Ovary (tissue), 9 donors: Measurements from ENCODE around the gene CCDC47. TPM values are rescaled to one million over a fixed set of nuclear protein-coding genes. Genes with fewer than 3 reads are reported as not detected.

Experiments used
- DNase-seq, 5 donors: peaks; one replicate each; pipeline ENCODE4 v3.0.0-alpha.2; 2019 to 2020
- H3K27ac ChIP-seq, 2 donors: fragments of 200-600 bp; one replicate each; pipeline versions ENCODE4 v1.5.1 to v1.8.0; 2019 to 2022
- H3K27me3 ChIP-seq: fragments of 200-600 bp; one replicate; pipeline ENCODE4 v1.8.0; 2022
- H3K36me3 ChIP-seq: fragments of 200-600 bp; sonication (generic); one replicate; pipeline ENCODE4 v1.5.1; 2019
- H3K4me1 ChIP-seq: one replicate; pipeline ENCODE4 v1.8.1; 2013; ENCODE audit warnings: mild to moderate bottlenecking, moderate library complexity; ENCODE audit not compliant: insufficient read depth
- H3K4me3 ChIP-seq: fragments of 200-600 bp; sonication (generic); one replicate; pipeline ENCODE4 v1.5.1; 2017
- H3K9me3 ChIP-seq, 2 donors: fragments of 200-600 bp in 1 of 2; sonication (generic) in 1 of 2; one replicate each; pipeline versions ENCODE4 v1.5.1 to v1.8.1; 2013 to 2019; ENCODE audit warnings: mild to moderate bottlenecking in 1 of 2, moderate library complexity in 1 of 2
- CTCF ChIP-seq, 3 donors: fragments of 450-650 bp in 2 of 3; fragments of 200-600 bp in 1 of 3; IDR thresholded peaks; one replicate each; pipeline versions ENCODE4 v1.5.1 to v1.8.0; 2016 to 2022; ENCODE audit warnings: antibody characterized with exemption in 3 of 3, mild to moderate bottlenecking in 1 of 3
- EP300 ChIP-seq: sonication (generic); formaldehyde crosslinking; IDR thresholded peaks from one replicate; pipeline ENCODE4 v1.6.1; 2017; ENCODE audit warnings: antibody characterized with exemption
- POLR2A ChIP-seq: fragments of 450-650 bp; IDR thresholded peaks from one replicate; pipeline ENCODE4 v1.6.1; 2017; ENCODE audit warnings: antibody characterized with exemption, mild to moderate bottlenecking, moderate library complexity
- WGBS, 3 donors: extraction: QIAGEN DNeasy Blood & Tissue Kit in 1 of 3; methylation state at CpG; one replicate each; pipeline versions ENCODE4 v1.1.5 to v1.1.7; 2013 to 2017; 5-methylcytosine and 5-hydroxymethylcytosine counted together
- intact Hi-C, 4 donors: fragments of 100-400 bp; cut with DNase I; formaldehyde crosslinking; loops; one replicate each; pipeline versions ENCODE4 v1.11.0 to v1.15.1; 2022 to 2023
- polyA plus RNA-seq, 2 donors: library from polyadenylated mRNA; stranded (reverse); fragments of 200-250 nt in 1 of 2; fragments of 350-450 nt in 1 of 2; fragmentation: Illumina TruSeq in 1 of 2; extraction: RNeasy Lipid Tissue Mini Kit (QIAGEN cat#74804) in 1 of 2; gene quantifications; one replicate each; pipeline ENCODE4 v1.2.3, GENCODE V29; 2013 to 2014
- total RNA-seq, 7 donors: library from RNA; depleted of rRNA in 2 of 7; stranded (reverse); fragments of >200 nt in 2 of 7; fragmentation: NEBNext Ultra II Directional in 3 of 7; extraction: Animal tissue kit (Norgen Biotek cat#: 25700) in 3 of 7; gene quantifications; one replicate each; pipeline versions ENCODE4 v1.1.0 to v1.2.4, GENCODE V29; 2016 to 2023
- donor health status: DM: no; HTN: no; CAD: no; lungs with moderate emphysema.
- donor health status: DM: no; HTN: no; CAD: no.
- donor health status: Bipolar disorder and iron deficiency.
- donor health status: DM: yes; HTN: yes; CAD: no.
- donor health status: DM: no; HTN: no; CAD: no.
- donor health status: DM: yes; HTN: yes; CAD: no.

Gene CCDC47
- total and polyA plus RNA-seq, 9 donors = 31.1 to 83.6 (median 63.2) TPM

- H3K36me3 ChIP-seq = no peaks in the 10 kb centered on the region
- no peak overlapping the region for H3K4me3 ChIP-seq
- TF ChIP-seq EP300 (no peak), POLR2A (no peak), CTCF (IDR thresholded peaks at IDR 0.05) (no peak)
- no peaks in the 10 kb centered on the region for H3K4me1 ChIP-seq
- H3K9me3 ChIP-seq = no peaks in the 10 kb centered on the region
- no peak for DNase-seq
- H3K27ac ChIP-seq = no peak overlapping the region
- intact Hi-C loops = no loop called here
- H3K27me3 ChIP-seq = no peaks in the 10 kb centered on the region
- WGBS, 3 donors = 72 to 88% (median 86%) methylated on average over 10 of the region's 10 CpGs
These were observed 12.4 kb downstream of the CCDC47 start for GRCh38 chr17:63760771-63761539.

- no peak overlapping the region for H3K27ac ChIP-seq
- H3K36me3 ChIP-seq = no peaks in the 10 kb centered on the region
- intact Hi-C loops = no loop called here
- H3K9me3 ChIP-seq = no peaks in the 10 kb centered on the region
- TF ChIP-seq POLR2A = no peak
- no peak for TF ChIP-seq CTCF (IDR thresholded peaks at IDR 0.05)
- TF ChIP-seq EP300 = no peak
- H3K4me1 ChIP-seq = no peaks in the 10 kb centered on the region
- H3K4me3 ChIP-seq = no peak overlapping the region
- H3K27me3 ChIP-seq = no peaks in the 10 kb centered on the region
- no peak for DNase-seq
- 44 to 79% (median 65%) methylated on average over 2 of the region's 2 CpGs for WGBS, 3 donors
These were observed 15.0 kb downstream of the CCDC47 start for GRCh38 chr17:63758428-63758827.

GRCh38 chr17:63754046-63754445 lies 19.4 kb downstream of the CCDC47 start:
- Histone ChIP-seq H3K27ac (no peak overlapping the region), H3K27me3 (no peaks in the 10 kb centered on the region), H3K9me3 (no peaks in the 10 kb centered on the region), H3K4me1 (no peaks in the 10 kb centered on the region), H3K4me3 (no peak overlapping the region), H3K36me3 (no peaks in the 10 kb centered on the region)
- DNase-seq = no peak
- 95 to 97% (median 96%) methylated on average over 3 of the region's 3 CpGs for WGBS, 3 donors
- intact Hi-C loops = no loop called here
- TF ChIP-seq CTCF (IDR thresholded peaks at IDR 0.05) = no peak
- TF ChIP-seq POLR2A = no peak
- TF ChIP-seq EP300 = no peak

- intact Hi-C loops = no loop called here
- H3K27me3 ChIP-seq = no peaks in the 10 kb centered on the region
- H3K9me3 ChIP-seq = no peaks in the 10 kb centered on the region
- TF ChIP-seq CTCF (IDR thresholded peaks at IDR 0.05) (no peak), POLR2A (no peak), EP300 (no peak)
- no peaks in the 10 kb centered on the region for H3K4me1 ChIP-seq
- no peak overlapping the region for H3K27ac ChIP-seq
- no peak for DNase-seq
- H3K4me3 ChIP-seq = no peak overlapping the region
- WGBS, 3 donors = 76 to 93% (median 87%) methylated on average over 1 of the region's 1 CpG
- no peaks in the 10 kb centered on the region for H3K36me3 ChIP-seq
These were observed 20.2 kb downstream of the CCDC47 start for GRCh38 chr17:63753215-63753614.
